Stimulated activated CD4-positive, alpha-beta T cell treated with anti-CD3 and anti-CD28 coated beads, Interleukin-2, amount 100 ng/mL, for 4 hours (primary cell): Measurements from ENCODE around the gene MSL3B.

Experiments
- DNase-seq: peaks from one replicate; pipeline ENCODE4 v3.0.0-alpha.2; 2020; ENCODE audit warnings: low read depth

The MSL3B gene

DNA sequence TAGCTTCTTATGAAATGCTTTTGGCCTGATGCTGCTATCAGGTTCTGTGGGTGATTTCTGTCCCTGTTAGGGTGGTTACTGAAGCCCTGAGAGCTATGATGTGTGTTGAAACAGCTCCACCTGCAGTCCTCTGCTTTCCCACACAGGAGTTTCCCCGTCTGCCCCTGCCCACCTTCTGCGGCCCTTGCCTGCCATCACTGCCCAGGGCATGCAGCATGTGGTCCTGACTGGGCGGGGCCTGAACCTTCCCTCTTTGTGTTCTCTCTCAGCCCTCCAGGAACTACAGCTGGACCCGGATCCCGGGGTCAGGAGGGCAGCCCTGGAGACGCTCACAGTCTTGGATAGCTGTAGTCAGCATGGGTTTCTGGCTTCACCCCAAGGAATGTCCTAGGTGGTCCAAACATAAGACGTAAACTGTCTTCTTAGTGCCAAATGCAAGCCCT is 35.3 kb downstream of the MSL3B start:
- no peak for DNase-seq

- DNase-seq = no peak
These were observed 35.8 kb downstream of the MSL3B start for GRCh38 chr2:233832414-233832813.

DNA sequence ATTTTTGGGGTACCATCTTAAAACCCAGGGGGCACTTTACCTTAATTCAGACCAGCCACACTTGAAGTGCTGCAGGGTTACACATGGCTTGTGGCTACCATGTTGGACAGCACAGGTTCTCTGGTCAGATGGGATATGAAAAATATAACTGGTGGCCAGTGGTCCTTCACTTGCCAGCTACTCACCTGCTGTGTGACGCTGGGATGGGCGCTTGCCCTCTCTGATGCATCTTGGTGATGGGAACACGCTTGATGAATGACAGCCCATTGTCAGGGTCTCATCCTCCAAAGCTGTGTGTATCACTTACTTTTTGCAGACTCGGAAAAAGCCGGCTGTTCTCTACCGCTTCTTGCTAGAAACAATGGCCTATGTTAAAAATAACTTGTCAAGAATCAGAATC is 36.3 kb downstream of the MSL3B start:
- DNase-seq = no peak

DNA sequence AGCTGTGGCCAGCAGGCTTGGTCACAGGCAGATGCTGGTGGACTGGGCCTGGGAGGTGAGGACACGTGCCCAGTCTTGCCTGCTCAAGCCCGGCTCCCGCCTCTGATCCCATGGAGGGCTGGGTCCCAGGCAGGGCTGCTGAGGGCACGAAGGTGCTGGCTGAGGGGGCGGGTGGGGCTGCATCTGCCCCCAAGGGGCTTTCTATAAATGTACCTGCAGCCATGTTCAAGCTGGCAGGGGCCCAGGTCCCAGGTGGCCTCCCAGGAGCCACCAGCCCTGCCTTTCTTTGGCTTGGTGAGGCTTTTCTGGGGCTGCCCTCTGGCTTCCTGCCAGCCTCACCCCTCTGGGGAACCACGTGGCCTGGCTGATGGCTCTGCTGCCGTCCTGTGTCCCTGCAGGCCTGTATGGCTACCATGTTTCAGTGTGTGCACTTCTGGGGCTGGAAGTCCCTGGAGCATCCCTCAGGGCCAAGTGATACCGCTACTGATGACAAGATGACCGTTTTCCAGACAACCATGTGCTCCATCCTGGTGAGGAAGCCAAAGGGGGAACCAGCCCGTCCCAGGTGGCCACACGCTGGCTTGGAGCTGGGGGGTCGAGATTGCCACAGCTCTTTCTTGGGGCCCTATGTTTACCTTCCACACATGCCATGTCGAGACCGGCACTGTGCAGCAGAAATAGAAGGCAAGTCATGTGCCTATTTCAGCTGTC is 37.0 kb downstream of the MSL3B start:
- no peak for DNase-seq

DNA sequence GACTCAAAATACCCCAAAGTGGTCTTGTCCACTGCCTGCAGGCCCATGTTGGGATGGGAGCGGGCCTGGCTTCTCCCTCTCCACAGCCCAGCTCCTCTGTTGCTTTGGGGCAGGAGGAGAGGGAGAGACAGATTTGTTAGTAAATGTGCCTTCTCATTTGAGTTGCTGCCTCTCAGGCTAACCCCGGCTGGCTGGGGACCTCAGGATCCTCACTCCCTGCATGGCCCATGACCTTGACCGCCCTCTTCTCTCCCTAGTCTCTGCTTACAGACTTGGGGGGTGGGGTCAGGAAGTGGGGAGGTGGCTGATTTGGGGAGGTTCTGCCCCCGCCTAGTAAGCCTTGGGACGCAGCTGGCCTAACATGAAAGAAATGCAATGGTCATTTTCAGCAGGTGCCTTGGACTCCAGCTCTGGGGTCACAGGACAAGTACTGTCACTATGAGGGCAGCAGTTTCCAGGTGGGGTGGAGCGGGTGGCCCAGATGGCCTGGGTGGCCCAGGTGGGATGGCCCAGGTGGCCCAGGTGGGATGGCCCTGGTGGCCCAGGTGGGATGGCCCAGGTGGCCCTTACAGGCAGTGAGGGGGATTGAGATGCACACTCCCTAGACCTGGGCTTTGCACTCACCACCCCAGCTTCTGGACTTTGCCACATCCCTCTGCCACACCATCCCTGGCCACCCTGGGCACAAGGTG is 37.9 kb downstream of the MSL3B start:
- no peak for DNase-seq

DNA sequence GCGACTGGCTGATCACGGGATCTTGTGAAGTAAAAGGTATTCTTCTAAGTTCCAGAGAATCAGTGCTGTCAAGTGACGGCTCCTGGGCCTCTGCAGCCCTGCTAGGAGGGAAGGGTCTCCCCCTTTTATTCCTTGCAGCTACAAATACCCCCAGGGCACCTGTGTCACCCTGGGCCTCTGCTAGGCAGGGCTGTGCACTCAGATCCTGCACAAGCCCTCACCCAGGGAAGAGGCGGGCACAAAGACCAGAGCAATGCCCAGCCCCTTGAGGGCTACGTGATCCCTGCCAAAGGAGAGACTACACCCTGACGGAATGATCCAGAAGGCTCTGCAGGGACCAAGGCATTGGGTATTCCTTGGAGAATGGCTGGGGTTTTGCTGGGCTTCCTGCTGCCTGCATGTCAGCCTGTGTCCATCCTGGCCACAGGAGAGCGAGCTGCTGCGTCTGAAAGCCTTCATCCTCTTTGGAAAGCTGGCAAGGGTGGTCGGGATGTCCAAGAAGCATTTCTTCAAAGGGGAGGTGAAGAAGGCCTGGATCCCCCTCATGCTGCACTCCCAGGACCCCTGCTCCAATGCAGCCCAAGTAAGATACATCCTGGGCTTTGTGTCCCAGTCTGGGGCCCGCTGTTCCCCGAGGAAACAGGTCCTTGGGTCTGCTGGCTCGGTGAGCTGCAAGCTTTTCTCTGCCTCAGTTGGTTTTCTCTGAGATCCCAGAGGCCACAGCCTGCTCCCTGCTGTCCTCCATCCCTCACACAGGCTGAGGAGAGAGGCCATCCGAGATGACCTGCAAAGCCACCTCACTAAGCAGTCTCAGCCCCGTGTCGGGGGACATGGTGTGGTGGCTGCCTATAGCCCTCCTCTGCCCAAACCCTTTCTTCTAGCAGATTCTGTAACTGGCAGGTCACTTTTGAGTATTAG is 38.7 kb downstream of the MSL3B start:
- no peak for DNase-seq

GRCh38 chr2:233828546-233829192 is 39.5 kb downstream of the MSL3B start:
- DNase-seq = no peak

- DNase-seq = no peak
These were observed 43.8 kb downstream of the MSL3B start for GRCh38 chr2:233824373-233824772.

DNA sequence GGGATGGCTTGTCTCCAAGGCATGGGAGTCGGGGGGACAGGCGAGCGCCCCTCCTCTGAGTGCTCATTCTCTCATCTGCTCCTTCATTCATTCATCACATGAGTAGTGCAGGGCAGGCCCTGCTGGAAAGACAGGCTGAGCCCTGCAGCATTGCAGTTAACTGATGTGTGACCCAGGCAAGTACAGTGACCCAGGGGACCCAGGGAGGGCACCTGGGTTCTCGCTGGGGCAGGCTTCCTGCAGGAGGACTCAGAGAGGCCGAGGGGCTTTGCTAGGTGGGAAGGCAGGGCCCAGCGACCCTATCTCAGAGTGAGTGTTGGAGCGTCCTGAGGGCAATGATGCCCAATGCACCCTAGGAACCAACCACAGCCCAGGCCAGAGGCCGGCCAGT is 44.5 kb downstream of the MSL3B start:
- DNase-seq = no peak

DNA sequence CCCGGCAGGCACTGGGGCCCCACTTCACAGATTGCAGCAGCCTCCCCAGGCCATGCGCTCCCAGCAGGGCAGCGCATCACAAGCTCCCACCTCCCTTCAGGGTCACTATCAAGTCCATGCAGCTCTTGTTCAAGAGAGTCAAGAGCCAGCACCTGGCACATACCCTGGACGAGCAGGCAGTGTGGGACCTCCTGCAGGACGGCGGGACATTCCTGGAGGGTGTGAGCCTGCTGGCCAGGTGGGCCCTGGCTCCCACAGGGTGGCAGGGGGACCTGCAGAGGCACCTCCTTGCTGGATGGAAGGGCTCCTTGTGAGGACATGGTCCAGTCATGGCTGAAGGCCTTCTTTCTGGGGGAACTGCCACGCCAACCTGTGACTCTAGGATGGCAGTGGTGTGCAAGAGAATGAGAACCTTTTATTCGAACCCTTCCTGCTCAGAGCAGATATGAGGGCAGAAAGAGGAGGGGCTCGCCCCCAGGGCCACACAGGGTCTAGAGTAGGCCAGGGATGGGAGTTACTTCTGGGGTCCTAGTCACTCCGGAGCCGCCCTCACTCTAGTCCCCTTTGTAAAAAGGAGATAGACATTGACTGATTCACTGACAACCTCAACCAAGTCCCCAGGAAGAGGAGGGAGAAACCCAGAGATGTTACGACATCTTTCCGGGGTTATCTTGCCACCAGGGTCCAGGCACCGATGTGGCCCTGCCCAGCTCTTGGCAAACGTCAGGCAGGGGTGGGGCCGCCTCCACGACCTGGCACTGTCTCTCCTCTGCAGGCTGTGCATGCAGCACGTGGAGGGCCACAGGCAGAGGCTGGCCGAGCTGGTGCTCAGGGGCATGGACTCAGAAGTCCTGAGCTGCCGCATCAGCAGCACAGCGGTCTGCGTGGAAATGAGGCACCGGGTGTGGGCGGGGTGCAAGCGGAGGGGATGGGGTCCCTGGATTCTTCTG is 45.1 kb downstream of the MSL3B start:
- DNase-seq = no peak

DNA sequence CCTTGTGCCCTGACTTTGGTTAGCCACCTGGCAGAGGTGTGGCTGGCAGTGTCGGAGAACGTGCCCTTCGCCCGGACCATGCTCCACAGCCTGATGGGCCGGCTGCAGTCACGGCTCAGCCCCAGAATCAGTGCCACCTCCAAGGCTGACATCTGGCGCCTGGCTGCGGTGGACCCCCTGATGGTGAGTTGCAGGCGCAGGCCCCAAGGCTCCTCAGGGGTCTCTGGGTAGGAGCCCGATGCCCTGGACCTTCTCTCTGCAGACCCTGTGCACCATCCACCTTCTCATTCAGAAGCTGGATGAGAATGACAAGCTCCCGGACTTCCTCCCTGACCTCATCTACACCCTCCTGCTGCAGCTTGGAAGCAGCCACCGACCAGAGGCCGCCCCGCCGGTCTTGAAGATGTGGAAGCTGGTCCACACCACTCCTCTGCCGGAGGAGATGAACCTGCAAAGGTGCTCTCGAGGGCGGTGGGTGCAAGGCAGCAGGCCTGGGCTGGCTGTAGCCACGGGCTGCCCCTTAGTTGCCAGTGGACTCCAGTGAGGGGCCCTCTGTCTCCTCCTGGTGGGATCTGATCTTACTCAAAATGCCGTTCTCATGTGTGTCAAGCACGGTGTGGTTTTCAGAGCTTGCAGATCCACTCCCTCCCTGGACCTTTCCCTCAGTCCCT is 46.0 kb downstream of the MSL3B start:
- no peak for DNase-seq

DNA sequence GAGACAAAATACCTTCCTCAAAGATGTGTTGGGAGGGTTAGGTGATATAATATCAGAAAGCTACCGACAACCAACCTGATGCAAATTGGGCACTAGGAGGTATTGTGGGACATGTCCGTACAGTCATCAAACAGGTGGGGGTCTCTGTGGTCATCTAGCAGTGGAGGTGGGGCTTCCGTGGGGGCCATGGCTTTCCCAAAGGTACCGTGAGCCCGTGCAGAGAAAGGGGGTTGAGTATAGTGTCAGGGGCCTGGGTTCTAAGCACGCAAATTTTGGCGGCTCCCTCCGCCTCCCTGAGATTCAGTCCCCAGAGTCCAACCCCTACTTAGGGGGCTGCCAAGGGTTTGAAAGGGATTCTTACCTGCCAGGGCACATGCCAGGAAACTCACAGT is 46.5 kb downstream of the MSL3B start:
- no peak for DNase-seq

DNA sequence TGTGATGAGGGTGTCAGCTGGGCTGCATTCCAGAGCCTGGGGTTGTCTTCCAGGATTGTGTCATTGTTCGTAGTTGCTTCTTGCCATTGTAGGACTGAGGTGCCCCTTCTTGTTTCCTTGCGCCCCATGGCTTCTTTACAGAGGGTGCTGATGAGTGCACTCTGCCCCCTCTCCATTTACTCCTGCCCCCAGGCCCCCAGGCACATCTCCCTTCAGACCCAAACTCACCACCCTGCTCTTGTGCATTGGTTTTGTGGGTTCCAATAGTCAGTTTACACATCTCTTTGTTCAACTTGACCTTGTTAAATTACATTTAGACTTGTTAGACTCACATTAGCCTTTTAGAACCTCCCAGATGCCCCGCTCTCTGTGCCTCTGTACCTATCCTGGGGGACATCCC is 47.0 kb downstream of the MSL3B start:
- DNase-seq = no peak

DNA sequence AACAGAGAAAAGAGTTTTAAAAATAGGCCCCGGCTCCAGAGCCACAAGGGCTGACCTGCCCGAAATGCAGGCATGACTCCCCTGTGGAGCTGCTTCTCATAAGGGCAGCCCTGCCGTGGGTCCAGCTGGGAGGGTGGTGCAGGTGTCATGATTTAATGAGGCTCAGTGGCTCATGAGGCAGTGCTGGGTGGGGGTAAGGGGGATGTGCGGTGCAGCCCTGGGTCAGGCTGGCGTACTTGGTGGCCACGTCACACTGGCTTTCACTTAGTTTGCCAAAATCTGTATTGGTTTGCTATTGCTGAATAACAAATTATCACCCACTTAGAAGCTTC is 47.4 kb downstream of the MSL3B start:
- no peak for DNase-seq

GRCh38 chr2:233819884-233820773 is 48.1 kb downstream of the MSL3B start:
- no peak for DNase-seq

GRCh38 chr2:233818639-233819621 is 49.3 kb downstream of the MSL3B start:
- no peak for DNase-seq

DNA sequence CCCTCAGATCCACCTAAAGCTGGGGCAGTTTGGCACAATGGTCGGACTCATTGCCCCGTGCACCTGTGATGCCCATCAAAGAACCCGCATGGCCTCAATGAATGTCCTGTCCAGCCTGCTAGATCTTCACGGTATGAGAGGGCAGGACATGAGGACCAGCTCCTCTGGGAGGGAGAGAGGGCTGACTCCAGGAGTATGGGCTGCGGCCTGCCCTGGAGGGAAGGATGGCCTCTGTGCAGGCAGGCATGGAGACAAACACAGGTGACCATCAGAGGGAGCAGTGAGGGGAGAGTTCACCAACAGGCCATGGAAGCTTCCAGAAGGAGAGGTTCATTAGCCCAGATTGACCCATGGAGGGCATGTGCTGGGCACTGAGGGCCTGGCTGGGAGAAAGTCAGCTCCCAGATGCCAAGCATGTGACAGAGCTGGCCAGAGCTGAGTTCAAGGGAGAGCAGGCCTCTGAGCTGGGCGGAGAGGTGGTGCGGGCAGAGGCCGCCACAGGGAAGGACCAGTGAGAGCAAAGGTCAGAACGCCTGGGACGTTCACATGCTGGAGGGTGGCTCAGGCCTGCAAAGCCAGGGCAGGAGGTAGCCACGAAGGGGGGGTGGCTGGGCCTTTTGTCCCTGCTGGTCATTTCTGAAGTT is 50.1 kb downstream of the MSL3B start:
- DNase-seq = no peak

GRCh38 chr2:233817361-233817911 is 50.8 kb downstream of the MSL3B start:
- DNase-seq = no peak
